SK-N-SH (cell line): ENCODE results near the gene ATAD3B. TPM values are rescaled to one million over a fixed set of nuclear protein-coding genes. Genes with fewer than 3 reads are reported as not detected.
A peak's percentile ranks its signal among the peaks of the same experiment; 100 is the strongest.

Experiments used
- CTCF ChIA-PET: fragments of 300-600, 350-600 bp; formaldehyde crosslinking; extraction: SDS; loops from one replicate; lab custom pipeline; 2021; lab: Yijun Ruan, JAX
- POLR2A ChIA-PET: fragments of 350-600 bp; sonication (Branson Sonifier 250); formaldehyde crosslinking; extraction: SDS; loops from one replicate; lab custom pipeline; 2020; ENCODE audit warnings: antibody characterized with exemption, inconsistent platforms; lab: Yijun Ruan, JAX
- DNase-seq: peaks from one replicate; pipeline ENCODE4 v3.0.0; 2012
- H2AFZ ChIP-seq: fragments of 200-600 bp; sonication (generic); 2 replicates; pipeline ENCODE4 v1.8.1; 2016; ENCODE audit warnings: antibody characterized with exemption, mild to moderate bottlenecking, low read depth
- H3F3A ChIP-seq: fragments of 200-600 bp; sonication (generic); replicated peaks from 2 replicates; pipeline ENCODE3; 2016; ENCODE audit warnings: antibody characterized with exemption, mild to moderate bottlenecking; ENCODE audit not compliant: insufficient read depth
- H3K27ac ChIP-seq, 2 experiments: fragments of 200-500 bp in 1 of 2; fragments of 200-600 bp in 1 of 2; sonication (Bioruptor generic) in 1 of 2; sonication (generic), shearing (Covaris generic) in 1 of 2; 2 replicates each; pipeline versions ENCODE4 v1.5.1 to v1.6.1; 2014 to 2016; ENCODE audit warnings: low read depth in 2 of 2, inconsistent platforms in 1 of 2, low read length in 1 of 2, mild to moderate bottlenecking in 1 of 2, mixed read lengths in 1 of 2
- H3K27me3 ChIP-seq: fragments of 200-600 bp; sonication (generic), shearing (Covaris generic); 2 replicates; pipeline ENCODE4 v1.6.1; 2016; ENCODE audit warnings: mixed run types; ENCODE audit not compliant: insufficient read depth
- H3K36me3 ChIP-seq, 2 experiments: fragments of 200-500 bp in 1 of 2; fragments of 200-600 bp in 1 of 2; sonication (Bioruptor generic) in 1 of 2; sonication (generic) in 1 of 2; replicated peaks in 1 of 2; 2 replicates each; pipeline versions ENCODE3 to v1.5.1; 2014 to 2016; ENCODE audit warnings: low read length in 1 of 2, mild to moderate bottlenecking in 1 of 2; ENCODE audit not compliant: insufficient read depth in 2 of 2, control insufficient read depth in 1 of 2
- H3K4me1 ChIP-seq, 2 experiments: fragments of 200-500 bp in 1 of 2; fragments of 200-600 bp in 1 of 2; sonication (Bioruptor generic) in 1 of 2; sonication (generic), shearing (Covaris generic) in 1 of 2; 2 replicates each; pipeline versions ENCODE4 v1.5.1 to v1.6.1; 2014 to 2016; ENCODE audit warnings: low read depth in 1 of 2, low read length in 1 of 2, mixed run types in 1 of 2; ENCODE audit not compliant: insufficient read depth in 2 of 2, control insufficient read depth in 1 of 2
- H3K4me2 ChIP-seq: fragments of 200-600 bp; sonication (generic), shearing (Covaris generic); 2 replicates; pipeline ENCODE4 v1.6.1; 2017; ENCODE audit warnings: mixed run types
- H3K4me3 ChIP-seq, 2 experiments: fragments of 200-500 bp in 1 of 2; fragments of 200-600 bp in 1 of 2; sonication (Bioruptor generic) in 1 of 2; sonication (generic), shearing (Covaris generic) in 1 of 2; 2 replicates each; pipeline versions ENCODE4 v1.5.1 to v1.8.1; 2014 to 2016; ENCODE audit warnings: low read depth in 2 of 2, inconsistent platforms in 1 of 2, low read length in 1 of 2, mild to moderate bottlenecking in 1 of 2, mixed read lengths in 1 of 2, moderate library complexity in 1 of 2
- H3K79me2 ChIP-seq: fragments of 200-600 bp; sonication (generic); 2 replicates; pipeline ENCODE4 v1.8.1; 2017; ENCODE audit warnings: mild to moderate bottlenecking; ENCODE audit not compliant: insufficient read depth
- H3K9ac ChIP-seq: fragments of 200-600 bp; sonication (generic); 2 replicates; pipeline ENCODE4 v1.6.1; 2017; ENCODE audit warnings: mixed run types
- H3K9me2 ChIP-seq: fragments of 200-600 bp; sonication (generic); 2 replicates; pipeline ENCODE4 v1.6.1; 2017; ENCODE audit warnings: mixed run types
- H3K9me3 ChIP-seq: fragments of 200-600 bp; sonication (generic); 2 replicates; pipeline ENCODE4 v1.6.1; 2017; ENCODE audit warnings: mixed run types, mild to moderate bottlenecking, moderate library complexity
- H4K20me1 ChIP-seq: fragments of 200-600 bp; sonication (generic); 2 replicates; pipeline ENCODE4 v1.6.1; 2017; ENCODE audit warnings: mild to moderate bottlenecking, mixed run types; ENCODE audit not compliant: insufficient read depth
- CHD2 ChIP-seq: fragments of 150-350 bp; IDR thresholded peaks from 2 replicates; pipeline ENCODE4 v1.6.1; 2018; ENCODE audit warnings: low read length; ENCODE audit not compliant: partially characterized antibody
- CTCF ChIP-seq: fragments of 200-600 bp; sonication (generic); IDR thresholded peaks from 2 replicates; pipeline ENCODE4 v1.6.1; 2017; ENCODE audit warnings: antibody characterized with exemption, mild to moderate bottlenecking, moderate library complexity
- ELF1 ChIP-seq: IDR thresholded peaks from 2 replicates; pipeline ENCODE4 v1.4.0; 2012
- EP300 ChIP-seq, 2 experiments: IDR thresholded peaks; 2 replicates each; pipeline versions ENCODE4 v1.4.0 to v1.6.1; 2012; ENCODE audit warnings: borderline replicate concordance in 1 of 2, low read depth in 1 of 2, low read length in 1 of 2
- EZH2phosphoT487 ChIP-seq: fragments of 200-600 bp; sonication (generic); IDR thresholded peaks from 2 replicates; pipeline ENCODE4 v1.6.1; 2017; ENCODE audit warnings: low read depth, mixed run types, mild to moderate bottlenecking, antibody characterized with exemption, moderate library complexity, borderline replicate concordance
- FOXM1 ChIP-seq: IDR thresholded peaks from 2 replicates; pipeline ENCODE4 v1.4.0; 2012; ENCODE audit warnings: low read depth, mild to moderate bottlenecking
- GATA2 ChIP-seq: sonication (generic); formaldehyde crosslinking; IDR thresholded peaks from 2 replicates; pipeline ENCODE4 v1.5.0; 2020; ENCODE audit warnings: mild to moderate bottlenecking, missing genetic modification reagents
- IRF3 ChIP-seq: fragments of 150-350 bp; IDR thresholded peaks from 2 replicates; pipeline ENCODE4 v1.6.1; 2016; ENCODE audit warnings: mild to moderate bottlenecking, low read depth, low read length
- MXI1 ChIP-seq: IDR thresholded peaks from 2 replicates; pipeline ENCODE4 v1.6.1; 2012; ENCODE audit warnings: mild to moderate bottlenecking, low read depth, low read length, improper control_type of control experiment
- NRF1 ChIP-seq: IDR thresholded peaks from 2 replicates; pipeline ENCODE4 v1.6.1; 2012; ENCODE audit warnings: low read depth, mild to moderate bottlenecking, low read length
- POLR2AphosphoS5 ChIP-seq: IDR thresholded peaks from 2 replicates; pipeline ENCODE4 v1.6.1; 2012; ENCODE audit warnings: low read depth, low read length
- RAD21 ChIP-seq: IDR thresholded peaks from 2 replicates; pipeline ENCODE4 v1.6.1; 2012; ENCODE audit warnings: mild to moderate bottlenecking, low read length
- RCOR1 ChIP-seq: fragments of 150-350 bp; IDR thresholded peaks from 2 replicates; pipeline ENCODE4 v1.6.1; 2017; ENCODE audit warnings: antibody characterized with exemption, low read length
- RFX5 ChIP-seq: IDR thresholded peaks from 2 replicates; pipeline ENCODE4 v1.6.1; 2012; ENCODE audit warnings: mild to moderate bottlenecking, improper control_type of control experiment, low read length
- RXRA ChIP-seq: IDR thresholded peaks from 2 replicates; pipeline ENCODE4 v1.4.0; 2012; ENCODE audit warnings: low read depth, mild to moderate bottlenecking, borderline replicate concordance
- TCF12 ChIP-seq: IDR thresholded peaks from 2 replicates; pipeline ENCODE4 v1.4.0; 2012
- USF1 ChIP-seq: IDR thresholded peaks from 2 replicates; pipeline ENCODE4 v1.4.0; 2012; ENCODE audit warnings: low read depth, borderline replicate concordance
- YY1 ChIP-seq: IDR thresholded peaks from 2 replicates; pipeline ENCODE4 v1.4.0; 2012; ENCODE audit warnings: low read depth, mild to moderate bottlenecking
- ZBTB33 ChIP-seq: IDR thresholded peaks from 2 replicates; pipeline ENCODE4 v1.4.0; 2012; ENCODE audit warnings: low read depth, borderline replicate concordance
- WGBS: methylation state at CpG from one replicate; pipeline ENCODE4 v1.1.6; 2017; ENCODE audit warnings: low lambda C conversion rate; 5-methylcytosine and 5-hydroxymethylcytosine counted together
- polyA plus RNA-seq, 3 experiments: library from polyadenylated mRNA; depleted of rRNA; stranded (reverse); fragments of >200 nt; gene quantifications; 2 replicates each; pipeline ENCODE4 v1.2.3, GENCODE V29; 2012

The ATAD3B gene
- polyA plus RNA-seq, 1 of the 3 experiments (the other 2 are of a cell fraction), result 71.6 TPM

GRCh38 chr1:1540090-1540817, 68.7 kb downstream of the ATAD3B start, which contains the start of gene TMEM240:
Gene TMEM240 (minus strand): TSS chr1:1540624. CDS start chr1:1540346, 278 bp downstream.
- peaks cover 0 to 17% of the 10 kb centered on the region in 2 experiments; a peak in 1 of 4 replicates for H3K4me1 ChIP-seq
- TF ChIP-seq RXRA (no peak), USF1 (no peak), IRF3 (no peak), EZH2phosphoT487 (no peak), ELF1 (no peak), TCF12 (no peak), FOXM1 (no peak), RFX5 (no peak)
- DNase-seq, result peak; percentile 95
- H3K4me2 ChIP-seq, result peak within 1 kb of the TSS; percentile 66; the same call in 1 of the 2 replicates
- 63% methylated on average over 8 of the region's 100 CpGs for WGBS
- POLR2A ChIA-PET, result interaction anchor here (1.0 kb wide), 1 partner anchor 138 kb away, joined by 3 read pairs; no protein-coding TSS in a partner anchor
- peaks cover 0 to 40% of the 10 kb centered on the region in 2 experiments for H3K36me3 ChIP-seq
- no peaks in the 10 kb centered on the region for H3K9me3 ChIP-seq
- H3K27ac ChIP-seq, result peak within 1 kb of the TSS in 1 of 2 experiments; percentile 64; a peak in 2 of 4 replicates
- H3K79me2 ChIP-seq, result 0 out of 2 replicates have a peak, but pooled peaks cover 2% of the 10 kb centered on the region
- peak within 1 kb of the TSS in 1 of 2 experiments; percentile 50; a peak in 3 of 4 replicates for H3K4me3 ChIP-seq
- H3K27me3 ChIP-seq, result no peaks in the 10 kb centered on the region
- H2AFZ ChIP-seq, result no peak within 1 kb of the TSS
- 0 out of 2 replicates have a peak within 1 kb of the TSS, but pooled peaks have one; percentile 39 for H3K9ac ChIP-seq
- CTCF ChIA-PET, result interaction anchor here (1.0 kb wide), 1 partner anchor 13 kb away, joined by 4 read pairs; no protein-coding TSS in a partner anchor
- no peaks in the 10 kb centered on the region for H3K9me2 ChIP-seq
- H3F3A ChIP-seq, result peaks cover 5% of the 10 kb centered on the region
- H4K20me1 ChIP-seq, result no peaks in the 10 kb centered on the region

GRCh38 chr1:1540818-1541628, 69.5 kb downstream of the ATAD3B start:
- CTCF ChIA-PET, result no interaction called here
- H3K9ac ChIP-seq, result no peak overlapping the region
- DNase-seq, result no peak
- no peak for TF ChIP-seq ZBTB33
- TF ChIP-seq ELF1, result no peak
- no peak for TF ChIP-seq GATA2
- no peak for TF ChIP-seq POLR2AphosphoS5
- no peak for TF ChIP-seq YY1
- no peak for TF ChIP-seq RAD21
- TF ChIP-seq RCOR1, result no peak
- TF ChIP-seq NRF1, result no peak
- TF ChIP-seq CHD2, result no peak
- TF ChIP-seq CTCF, result no peak
- TF ChIP-seq MXI1, result no peak
- no peak for TF ChIP-seq TCF12
- no peak for TF ChIP-seq EP300 (IDR thresholded peaks at IDR 0.05; ENCODE audit: borderline replicate concordance in 1 of 2, low read depth in 1 of 2, low read length in 1 of 2)

More at GRCh38 chr1:1540818-1541628, 69.5 kb downstream of the ATAD3B start:
- Histone ChIP-seq H3K9me3 (no peaks in the 10 kb centered on the region), H3K9me2 (no peaks in the 10 kb centered on the region), H3K4me1 (peaks cover 0 to 23% of the 10 kb centered on the region in 2 experiments; a peak in 1 of 4 replicates), H4K20me1 (no peaks in the 10 kb centered on the region), H3K27me3 (no peaks in the 10 kb centered on the region), H2AFZ (no peak overlapping the region), H3K4me2 (peak overlapping the region; percentile 28; the same call in 1 of the 2 replicates), H3K79me2 (0 out of 2 replicates have a peak, but pooled peaks cover 5% of the 10 kb centered on the region), H3K4me3 (peak overlapping the region in 1 of 2 experiments; percentile 50; a peak in 2 of 4 replicates), H3K27ac (peak overlapping the region in 1 of 2 experiments; percentile 34; a peak in 1 of 4 replicates), H3F3A (peaks cover 5% of the 10 kb centered on the region), H3K36me3 (peaks cover 0 to 40% of the 10 kb centered on the region in 2 experiments)
- POLR2A ChIA-PET, result no interaction called here
- 82% methylated on average over 5 of the region's 53 CpGs for WGBS
